HCT116 (cell line): ENCODE results near the gene HHATL. TPM values are rescaled to one million over a fixed set of nuclear protein-coding genes. Genes with fewer than 3 reads are reported as not detected.

Source experiments
- ATAC-seq: fragments of 200-7000 bp; cut with Tn5 transposase; 2 replicates; pipeline ENCODE4 v1.9.1; 2020; ENCODE audit warnings: mild to moderate bottlenecking, moderate library complexity
- BruUV-seq: library from RNA; stranded (reverse); fragments of 400-500 nt; replicated peaks from 2 replicates; lab custom pipeline; 2021; lab: Mats Ljungman, UMichigan
- CTCF ChIA-PET: fragments of 300-600 bp; sonication (Branson Sonifier 250); formaldehyde crosslinking; loops from one replicate; lab custom pipeline; 2021; ENCODE audit warnings: antibody characterized with exemption; lab: Charles Lee
- POLR2A ChIA-PET: fragments of 300-600, 350-600 bp; sonication (Branson Sonifier 250); formaldehyde crosslinking; loops from one replicate; lab custom pipeline; 2021; ENCODE audit warnings: antibody characterized with exemption; lab: Charles Lee
- RAD21 ChIA-PET, 2 experiments: fragments of 300-600 bp; sonication (Branson Sonifier 250); formaldehyde crosslinking; loops; one replicate each; lab custom pipeline; 2023; ENCODE audit warnings: low total read pairs in 2 of 2; ENCODE audit not compliant: uncharacterized antibody in 2 of 2, unreplicated experiment in 2 of 2, low non-redundant PET in 1 of 2; lab: Charles Lee
- DNase-seq: peaks from one replicate; pipeline ENCODE4 v3.0.0-alpha.2; 2010; ENCODE audit warnings: low read depth, low spot score
- H2AFZ ChIP-seq: fragments of 200-600 bp; shearing (Covaris generic), sonication (generic); 2 replicates; pipeline ENCODE4 v1.6.1; 2017; ENCODE audit warnings: low read depth, mixed run types, mixed read lengths, antibody characterized with exemption, low read length; ENCODE audit not compliant: poor library complexity, severe bottlenecking
- H3K27ac ChIP-seq: 2 replicates; pipeline ENCODE4 v1.5.1; 2012; ENCODE audit warnings: low read depth, low read length
- H3K27me3 ChIP-seq: fragments of 200-600 bp; sonication (generic); 2 replicates; pipeline ENCODE4 v1.6.1; 2016; ENCODE audit warnings: mixed run types, low read length, mixed read lengths; ENCODE audit not compliant: insufficient read depth
- H3K36me3 ChIP-seq, 2 experiments: fragments of 200-500 bp in 1 of 2; fragments of 200-600 bp in 1 of 2; sonication (Bioruptor generic) in 1 of 2; sonication (generic) in 1 of 2; 2 replicates each; pipeline versions ENCODE4 v1.5.1 to v1.6.1; 2014 to 2016; ENCODE audit warnings: low read length in 2 of 2, inconsistent platforms in 1 of 2, mixed read lengths in 1 of 2, mixed run types in 1 of 2; ENCODE audit not compliant: insufficient read depth in 2 of 2, control insufficient read depth in 1 of 2
- H3K4me1 ChIP-seq, 2 experiments: fragments of 200-600 bp in 1 of 2; sonication (generic) in 1 of 2; 2 replicates each; pipeline versions ENCODE4 v1.5.1 to v1.6.1; 2012 to 2017; ENCODE audit warnings: low read length in 2 of 2, inconsistent platforms in 1 of 2, mild to moderate bottlenecking in 1 of 2, mixed read lengths in 1 of 2, mixed run types in 1 of 2, moderate library complexity in 1 of 2; ENCODE audit not compliant: insufficient read depth in 2 of 2, control insufficient read depth in 1 of 2
- H3K4me2 ChIP-seq: fragments of 200-600 bp; sonication (generic); 2 replicates; pipeline ENCODE4 v1.6.1; 2017; ENCODE audit warnings: mixed run types, low read length, mixed read lengths
- H3K4me3 ChIP-seq, 2 experiments: fragments of 200-600 bp in 1 of 2; sonication (generic) in 1 of 2; replicated peaks in 1 of 2; 2 replicates each; pipeline ENCODE4 v1.5.1; 2011 to 2016; ENCODE audit warnings: low read length in 2 of 2, control low read depth in 1 of 2, low read depth in 1 of 2, mild to moderate bottlenecking in 1 of 2, mixed read lengths in 1 of 2, mixed run types in 1 of 2
- H3K79me2 ChIP-seq: fragments of 200-600 bp; sonication (generic); 2 replicates; pipeline ENCODE4 v1.6.1; 2017; ENCODE audit warnings: mild to moderate bottlenecking, mixed run types, low read length, moderate library complexity, mixed read lengths; ENCODE audit not compliant: insufficient read depth
- H3K9ac ChIP-seq: fragments of 200-600 bp; sonication (generic); 2 replicates; pipeline ENCODE4 v1.6.1; 2016; ENCODE audit warnings: low read length, mixed read lengths
- H3K9me2 ChIP-seq: fragments of 200-600 bp; sonication (generic), shearing (Covaris generic); 2 replicates; pipeline ENCODE4 v1.6.1; 2017; ENCODE audit warnings: mixed run types, mild to moderate bottlenecking, moderate library complexity; ENCODE audit not compliant: insufficient read depth
- H3K9me3 ChIP-seq, 2 experiments: fragments of 200-500 bp in 1 of 2; fragments of 200-600 bp in 1 of 2; sonication (Bioruptor generic) in 1 of 2; sonication (generic) in 1 of 2; 2 replicates each; pipeline ENCODE4 v1.6.1; 2014 to 2017; ENCODE audit warnings: low read length in 2 of 2, mixed read lengths in 2 of 2, inconsistent platforms in 1 of 2, low read depth in 1 of 2, mild to moderate bottlenecking in 1 of 2, mixed run types in 1 of 2, moderate library complexity in 1 of 2; ENCODE audit not compliant: control insufficient read depth in 1 of 2, insufficient read depth in 1 of 2
- H4K20me1 ChIP-seq: fragments of 200-600 bp; sonication (generic), shearing (Covaris generic); 2 replicates; pipeline ENCODE4 v1.6.1; 2017; ENCODE audit warnings: mixed run types, mild to moderate bottlenecking, moderate library complexity; ENCODE audit not compliant: insufficient read depth
- ATF3 ChIP-seq: IDR thresholded peaks from 2 replicates; pipeline ENCODE4 v1.6.1; 2012
- CBX3 ChIP-seq: IDR thresholded peaks from 2 replicates; pipeline ENCODE4 v1.6.1; 2012; ENCODE audit warnings: low read depth
- CEBPB ChIP-seq: IDR thresholded peaks from 2 replicates; pipeline ENCODE4 v1.6.1; 2012; ENCODE audit warnings: low read depth
- CTCF ChIP-seq, 3 experiments: fragments of 200-600 bp in 1 of 3; sonication (generic) in 1 of 3; IDR thresholded peaks in 2 of 3; conservative IDR thresholded peaks in 1 of 3; 2 replicates each; pipeline ENCODE4 v1.5.1; 2012 to 2017; ENCODE audit warnings: low read depth in 2 of 3, low read length in 2 of 3, antibody characterized with exemption in 1 of 3, borderline replicate concordance in 1 of 3, control low read depth in 1 of 3, mild to moderate bottlenecking in 1 of 3, mixed read lengths in 1 of 3, mixed run types in 1 of 3, moderate library complexity in 1 of 3; ENCODE audit not compliant: insufficient read depth in 1 of 3
- EGR1 ChIP-seq: IDR thresholded peaks from 2 replicates; pipeline ENCODE4 v1.6.1; 2012; ENCODE audit warnings: low read depth
- ELF1 ChIP-seq: IDR thresholded peaks from 2 replicates; pipeline ENCODE4 v1.6.1; 2012; ENCODE audit warnings: low read depth, borderline replicate concordance
- EZH2 ChIP-seq: fragments of 200-600 bp; sonication (generic); IDR thresholded peaks from 2 replicates; pipeline ENCODE4 v1.6.1; 2017; ENCODE audit warnings: antibody characterized with exemption, mixed run types
- FOSL1 ChIP-seq: IDR thresholded peaks from 2 replicates; pipeline ENCODE4 v1.6.1; 2012; ENCODE audit warnings: low read depth
- JUND ChIP-seq: IDR thresholded peaks from 2 replicates; pipeline ENCODE4 v1.6.1; 2012
- POLR2AphosphoS5 ChIP-seq: IDR thresholded peaks from 2 replicates; pipeline ENCODE4 v1.6.1; 2011; ENCODE audit warnings: mild to moderate bottlenecking, low read depth, low read length, moderate library complexity
- RAD21 ChIP-seq: IDR thresholded peaks from 2 replicates; pipeline ENCODE4 v1.6.1; 2012; ENCODE audit warnings: low read depth, mild to moderate bottlenecking
- SIN3A ChIP-seq: IDR thresholded peaks from 2 replicates; pipeline ENCODE4 v1.6.1; 2012; ENCODE audit warnings: low read depth
- SP1 ChIP-seq: IDR thresholded peaks from 2 replicates; pipeline ENCODE4 v1.6.1; 2012; ENCODE audit warnings: low read depth
- SRF ChIP-seq: IDR thresholded peaks from 2 replicates; pipeline ENCODE4 v1.6.1; 2012; ENCODE audit warnings: low read depth
- ZNF274 ChIP-seq: fragments of 200-500 bp; sonication (Bioruptor generic); IDR thresholded peaks from 2 replicates; pipeline ENCODE4 v1.6.1; 2014; ENCODE audit warnings: mild to moderate bottlenecking, low read depth, low read length, inconsistent platforms
- intact Hi-C: fragments of 100-400 bp; cut with micrococcal nuclease; formaldehyde crosslinking; loops from 2 replicates; pipeline ENCODE4 v1.10.0; 2022
- total RNA-seq: library from RNA; stranded (reverse); gene quantifications from one replicate; pipeline ENCODE4 v1.2.1, GENCODE V29; 2021; ENCODE audit not compliant: unreplicated experiment
- TF ChIP-seq, protein P1 (sequence below): IDR thresholded peaks from 2 replicates; pipeline ENCODE4 v1.6.1; 2012; ENCODE audit warnings: low read depth
- TF ChIP-seq, protein P2 (sequence below): IDR thresholded peaks from 2 replicates; pipeline ENCODE4 v1.6.1; 2012

HHATL gene
- total RNA-seq, 1 experiment from 2014 or later: 0.52 TPM

DNA sequence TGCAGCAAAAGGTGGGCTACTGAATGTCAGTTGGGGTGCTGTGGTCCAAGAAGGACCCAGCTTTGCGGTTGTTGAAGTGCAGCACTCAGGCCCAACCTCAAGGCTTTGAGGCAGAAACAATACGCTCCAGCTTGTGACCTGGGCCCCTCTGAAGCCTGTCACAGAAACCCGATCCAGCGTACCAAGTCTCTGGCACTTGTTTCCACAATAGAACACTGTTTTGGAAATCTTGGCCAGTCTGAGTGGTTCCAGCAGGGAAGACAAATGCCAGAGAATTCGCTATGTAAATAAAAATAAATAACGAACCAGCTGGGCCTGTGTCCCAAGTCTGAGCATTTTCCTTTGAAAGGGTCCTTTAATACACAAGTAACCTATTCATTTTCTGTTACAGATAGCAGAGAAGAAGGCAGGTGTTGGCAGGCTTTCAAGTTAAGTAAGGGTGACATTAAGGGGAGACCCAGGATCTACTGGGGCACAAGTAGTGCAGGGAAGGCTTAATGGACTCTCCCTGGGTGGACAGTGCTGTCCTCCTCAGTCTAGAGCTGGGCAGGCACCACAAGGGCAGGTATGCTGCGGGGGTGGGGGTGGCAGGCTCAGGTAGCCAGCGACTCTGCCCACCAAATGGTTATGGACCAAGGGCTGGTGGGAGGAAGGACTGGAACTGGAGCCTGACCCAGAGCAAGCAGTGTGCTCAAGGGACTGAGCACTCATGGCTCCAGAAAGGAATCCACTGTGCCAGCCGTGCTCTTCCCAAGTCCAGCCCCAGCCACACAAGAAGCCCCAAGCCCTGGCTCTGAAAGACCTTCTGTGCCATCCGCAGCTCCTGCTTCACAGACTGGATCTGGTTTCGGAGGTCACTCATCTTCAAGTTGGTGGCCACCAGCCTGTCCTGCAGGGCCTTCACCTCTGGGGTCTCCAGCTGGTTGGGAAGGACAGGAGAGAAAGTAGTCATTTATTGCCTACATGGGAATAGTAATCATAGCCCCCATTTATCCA is 44.2 kb upstream of the HHATL start:
- DNase-seq (no peak), ATAC-seq (no peak)
- H3K4me1 ChIP-seq: peaks cover 0 to 22% of the 10 kb centered on the region in 2 experiments; a peak in 2 of 4 replicates
- ChIA-PET RAD21 (no interaction called here), CTCF (interaction anchor here (1.2 to 1.7 kb wide), 2 partner anchors 15 to 90 kb away, joined by 3 to 4 read pairs; no protein-coding TSS in a partner anchor), POLR2A (no interaction called here)
- no peak overlapping the region for H3K4me2 ChIP-seq
- no peak overlapping the region for H3K27ac ChIP-seq
- H3K36me3 ChIP-seq: no peaks in the 10 kb centered on the region
- H3K9me2 ChIP-seq: no peaks in the 10 kb centered on the region
- TF ChIP-seq, protein P1, sequence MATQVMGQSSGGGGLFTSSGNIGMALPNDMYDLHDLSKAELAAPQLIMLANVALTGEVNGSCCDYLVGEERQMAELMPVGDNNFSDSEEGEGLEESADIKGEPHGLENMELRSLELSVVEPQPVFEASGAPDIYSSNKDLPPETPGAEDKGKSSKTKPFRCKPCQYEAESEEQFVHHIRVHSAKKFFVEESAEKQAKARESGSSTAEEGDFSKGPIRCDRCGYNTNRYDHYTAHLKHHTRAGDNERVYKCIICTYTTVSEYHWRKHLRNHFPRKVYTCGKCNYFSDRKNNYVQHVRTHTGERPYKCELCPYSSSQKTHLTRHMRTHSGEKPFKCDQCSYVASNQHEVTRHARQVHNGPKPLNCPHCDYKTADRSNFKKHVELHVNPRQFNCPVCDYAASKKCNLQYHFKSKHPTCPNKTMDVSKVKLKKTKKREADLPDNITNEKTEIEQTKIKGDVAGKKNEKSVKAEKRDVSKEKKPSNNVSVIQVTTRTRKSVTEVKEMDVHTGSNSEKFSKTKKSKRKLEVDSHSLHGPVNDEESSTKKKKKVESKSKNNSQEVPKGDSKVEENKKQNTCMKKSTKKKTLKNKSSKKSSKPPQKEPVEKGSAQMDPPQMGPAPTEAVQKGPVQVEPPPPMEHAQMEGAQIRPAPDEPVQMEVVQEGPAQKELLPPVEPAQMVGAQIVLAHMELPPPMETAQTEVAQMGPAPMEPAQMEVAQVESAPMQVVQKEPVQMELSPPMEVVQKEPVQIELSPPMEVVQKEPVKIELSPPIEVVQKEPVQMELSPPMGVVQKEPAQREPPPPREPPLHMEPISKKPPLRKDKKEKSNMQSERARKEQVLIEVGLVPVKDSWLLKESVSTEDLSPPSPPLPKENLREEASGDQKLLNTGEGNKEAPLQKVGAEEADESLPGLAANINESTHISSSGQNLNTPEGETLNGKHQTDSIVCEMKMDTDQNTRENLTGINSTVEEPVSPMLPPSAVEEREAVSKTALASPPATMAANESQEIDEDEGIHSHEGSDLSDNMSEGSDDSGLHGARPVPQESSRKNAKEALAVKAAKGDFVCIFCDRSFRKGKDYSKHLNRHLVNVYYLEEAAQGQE: no peak
- TF ChIP-seq FOSL1 (no peak), ZNF274 (no peak), ELF1 (no peak), SIN3A (no peak), RAD21 (no peak), EGR1 (no peak), CTCF (IDR thresholded peaks at IDR 0.05 in 2 of 3, conservative IDR thresholded peaks at IDR 0.05 in 1 of 3; ENCODE audit: borderline replicate concordance in 1 of 3, insufficient read depth in 1 of 3, low read depth in 2 of 3, low read length in 2 of 3) (no peak), CBX3 (no peak), POLR2AphosphoS5 (no peak), EZH2 (no peak), CEBPB (no peak), JUND (no peak), SP1 (no peak), SRF (no peak), ATF3 (no peak)
- TF ChIP-seq, protein P2, sequence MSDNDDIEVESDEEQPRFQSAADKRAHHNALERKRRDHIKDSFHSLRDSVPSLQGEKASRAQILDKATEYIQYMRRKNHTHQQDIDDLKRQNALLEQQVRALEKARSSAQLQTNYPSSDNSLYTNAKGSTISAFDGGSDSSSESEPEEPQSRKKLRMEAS: no peak
- H4K20me1 ChIP-seq: no peaks in the 10 kb centered on the region
- H3K9ac ChIP-seq: no peak overlapping the region
- H3K9me3 ChIP-seq: no peaks in the 10 kb centered on the region
- intact Hi-C loops: no loop called here
- BruUV-seq: no TSS peak
- no peak overlapping the region for H2AFZ ChIP-seq
- no peak overlapping the region for H3K4me3 ChIP-seq
- H3K27me3 ChIP-seq: no peaks in the 10 kb centered on the region
- no peaks in the 10 kb centered on the region for H3K79me2 ChIP-seq
